K562 (cell line): ENCODE results near the gene SLCO3A1. TPM values are rescaled to one million over a fixed set of nuclear protein-coding genes. Genes with fewer than 3 reads are reported as not detected.

ENCODE experiments used
- CBX1 ChIP-seq: sonication (generic); IDR thresholded peaks from 2 replicates; pipeline ENCODE4 v1.6.1; 2016; ENCODE audit warnings: antibody characterized with exemption, low read depth, mild to moderate bottlenecking
- ESRRA ChIP-seq: fragments of 450-650 bp; IDR thresholded peaks from 2 replicates; pipeline ENCODE4 v1.6.1; 2014; ENCODE audit warnings: low read depth, mild to moderate bottlenecking, moderate library complexity, borderline replicate concordance
- GTF2A2 ChIP-seq: IDR thresholded peaks from 2 replicates; pipeline ENCODE4 v1.6.1; 2016; ENCODE audit warnings: mild to moderate bottlenecking, missing genetic modification characterization, missing compliant biosample characterization
- HDGF ChIP-seq: fragments of 450-650 bp; IDR thresholded peaks from 2 replicates; pipeline ENCODE4 v1.6.1; 2016
- HIVEP1 ChIP-seq: fragments of 250-450 bp; sonication (Bioruptor Pico); IDR thresholded peaks from 2 replicates; pipeline ENCODE4 v1.4.0; 2020; ENCODE audit warnings: mild to moderate bottlenecking
- HNRNPLL ChIP-seq: fragments of 200-400 bp; formaldehyde crosslinking; IDR thresholded peaks from 2 replicates; pipeline ENCODE4 v1.6.1; 2017; ENCODE audit warnings: low read length, low read depth, mild to moderate bottlenecking; ENCODE audit not compliant: poor library complexity, severe bottlenecking
- SP2 ChIP-seq: IDR thresholded peaks from 2 replicates; pipeline ENCODE4 v1.6.1; 2011; ENCODE audit warnings: mild to moderate bottlenecking, low read depth, low read length, moderate library complexity; ENCODE audit not compliant: poor library complexity, severe bottlenecking; ENCODE audit errors: extremely low read depth
- TAF7 ChIP-seq: fragments of 450-650 bp; IDR thresholded peaks from 2 replicates; pipeline ENCODE4 v1.6.1; 2016; ENCODE audit warnings: missing genetic modification characterization, missing compliant biosample characterization
- polyA plus RNA-seq, 8 experiments: library from polyadenylated mRNA; depleted of rRNA in 4 of 8; stranded (reverse) in 5 of 8; unstranded in 3 of 8; fragments of >200 nt; fragmentation: Nextera tagmentation in 2 of 8; fragmentation: Illumina TruSeq in 1 of 8; extraction: Ambion mirVana in 2 of 8; extraction: Trizol in 1 of 8; gene quantifications; 2 replicates each; pipeline versions ENCODE4 v1.2.1 to v1.2.3, GENCODE V29; 2011 to 2014; ENCODE audit warnings: inconsistent platforms in 1 of 8, missing spikeins in 1 of 8
- total RNA-seq, 7 experiments: library from RNA; depleted of rRNA in 6 of 7; stranded (reverse); fragments of >200 nt in 6 of 7; fragmentation: Illumina TruSeq in 2 of 7; extraction: Trizol in 2 of 7; gene quantifications; 2 replicates each; pipeline versions ENCODE4 v1.2.1 to v1.2.3, GENCODE V29; 2011 to 2021; ENCODE audit warnings: low replicate concordance in 1 of 7
- TF ChIP-seq, protein P1 (sequence below): fragments of 450-650 bp; formaldehyde crosslinking; IDR thresholded peaks from 2 replicates; pipeline ENCODE4 v1.4.0; 2020; ENCODE audit warnings: mild to moderate bottlenecking, mixed read lengths
- TF ChIP-seq, protein P2 (sequence below): sonication (generic); formaldehyde crosslinking; IDR thresholded peaks from 2 replicates; pipeline ENCODE4 v1.8.0; 2022; ENCODE audit warnings: mild to moderate bottlenecking, missing genetic modification reagents
- TF ChIP-seq, protein P3 (sequence below): IDR thresholded peaks from 2 replicates; pipeline ENCODE4 v1.6.1; 2016; ENCODE audit warnings: missing genetic modification characterization, missing compliant biosample characterization
- TF ChIP-seq, protein P4 (sequence below): fragments of 250-450 bp; sonication (Bioruptor Pico); IDR thresholded peaks from 2 replicates; pipeline ENCODE4 v1.5.0; 2021
- TF ChIP-seq, protein P5 (sequence below): sonication (generic); formaldehyde crosslinking; IDR thresholded peaks from 2 replicates; pipeline ENCODE4 v1.5.0; 2020; ENCODE audit warnings: missing genetic modification reagents
- TF ChIP-seq, protein P6 (sequence below): IDR thresholded peaks from 2 replicates; pipeline ENCODE4 v1.6.1; 2011; ENCODE audit warnings: borderline replicate concordance, low read depth, mild to moderate bottlenecking, moderate library complexity, low read length; ENCODE audit not compliant: insufficient read depth, poor library complexity, severe bottlenecking
- TF ChIP-seq, protein P7 (sequence below), 2 experiments: fragments of 450-650 bp in 1 of 2; IDR thresholded peaks; 2 replicates each; pipeline ENCODE4 v1.6.1; 2011 to 2017; ENCODE audit warnings: low read depth in 2 of 2, antibody characterized with exemption in 1 of 2, borderline replicate concordance in 1 of 2, low read length in 1 of 2, mild to moderate bottlenecking in 1 of 2, mixed read lengths in 1 of 2; ENCODE audit not compliant: control insufficient read depth in 1 of 2

Gene SLCO3A1
- total and polyA plus RNA-seq, 9 of the 15 experiments (the other 6 are each of a cell fraction or from before 2014, with no cell fraction given) = 0.01 to 0.84 (median 0.06) TPM; not detected in 3

DNA sequence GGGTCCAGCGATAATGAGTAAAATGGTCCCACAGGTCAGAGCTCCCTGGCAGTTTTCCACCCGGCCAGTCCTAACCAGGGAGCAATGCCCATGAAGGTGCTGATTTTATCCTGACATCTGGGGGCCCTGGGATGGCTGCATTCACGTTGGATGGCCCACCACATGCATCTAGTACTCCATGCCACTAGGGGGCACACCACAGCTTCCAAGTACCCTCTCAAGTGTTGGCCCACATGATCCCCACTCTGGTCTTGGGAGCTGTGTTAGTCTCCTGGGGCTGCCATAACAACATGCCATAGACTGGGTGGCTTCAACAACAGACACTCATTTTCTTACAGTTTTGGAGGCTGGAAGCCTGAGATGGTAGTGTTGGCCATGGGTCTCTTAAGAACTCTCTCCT, 225.5 kb downstream of the SLCO3A1 start (continued):
- TF ChIP-seq, protein P1, sequence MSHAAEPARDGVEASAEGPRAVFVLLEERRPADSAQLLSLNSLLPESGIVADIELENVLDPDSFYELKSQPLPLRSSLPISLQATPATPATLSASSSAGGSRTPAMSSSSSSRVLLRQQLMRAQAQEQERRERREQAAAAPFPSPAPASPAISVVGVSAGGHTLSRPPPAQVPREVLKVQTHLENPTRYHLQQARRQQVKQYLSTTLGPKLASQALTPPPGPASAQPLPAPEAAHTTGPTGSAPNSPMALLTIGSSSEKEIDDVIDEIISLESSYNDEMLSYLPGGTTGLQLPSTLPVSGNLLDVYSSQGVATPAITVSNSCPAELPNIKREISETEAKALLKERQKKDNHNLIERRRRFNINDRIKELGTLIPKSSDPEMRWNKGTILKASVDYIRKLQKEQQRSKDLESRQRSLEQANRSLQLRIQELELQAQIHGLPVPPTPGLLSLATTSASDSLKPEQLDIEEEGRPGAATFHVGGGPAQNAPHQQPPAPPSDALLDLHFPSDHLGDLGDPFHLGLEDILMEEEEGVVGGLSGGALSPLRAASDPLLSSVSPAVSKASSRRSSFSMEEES (CRISPR knock-in tag) = no peak
- TF ChIP-seq, protein P2, sequence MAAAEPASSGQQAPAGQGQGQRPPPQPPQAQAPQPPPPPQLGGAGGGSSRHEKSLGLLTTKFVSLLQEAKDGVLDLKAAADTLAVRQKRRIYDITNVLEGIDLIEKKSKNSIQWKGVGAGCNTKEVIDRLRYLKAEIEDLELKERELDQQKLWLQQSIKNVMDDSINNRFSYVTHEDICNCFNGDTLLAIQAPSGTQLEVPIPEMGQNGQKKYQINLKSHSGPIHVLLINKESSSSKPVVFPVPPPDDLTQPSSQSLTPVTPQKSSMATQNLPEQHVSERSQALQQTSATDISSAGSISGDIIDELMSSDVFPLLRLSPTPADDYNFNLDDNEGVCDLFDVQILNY (CRISPR knock-in tag) = no peak
- TF ChIP-seq, protein P3, sequence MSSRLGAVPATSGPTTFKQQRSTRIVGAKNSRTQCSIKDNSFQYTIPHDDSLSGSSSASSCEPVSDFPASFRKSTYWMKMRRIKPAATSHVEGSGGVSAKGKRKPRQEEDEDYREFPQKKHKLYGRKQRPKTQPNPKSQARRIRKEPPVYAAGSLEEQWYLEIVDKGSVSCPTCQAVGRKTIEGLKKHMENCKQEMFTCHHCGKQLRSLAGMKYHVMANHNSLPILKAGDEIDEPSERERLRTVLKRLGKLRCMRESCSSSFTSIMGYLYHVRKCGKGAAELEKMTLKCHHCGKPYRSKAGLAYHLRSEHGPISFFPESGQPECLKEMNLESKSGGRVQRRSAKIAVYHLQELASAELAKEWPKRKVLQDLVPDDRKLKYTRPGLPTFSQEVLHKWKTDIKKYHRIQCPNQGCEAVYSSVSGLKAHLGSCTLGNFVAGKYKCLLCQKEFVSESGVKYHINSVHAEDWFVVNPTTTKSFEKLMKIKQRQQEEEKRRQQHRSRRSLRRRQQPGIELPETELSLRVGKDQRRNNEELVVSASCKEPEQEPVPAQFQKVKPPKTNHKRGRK (tag) = no peak
- TF ChIP-seq, protein P4, sequence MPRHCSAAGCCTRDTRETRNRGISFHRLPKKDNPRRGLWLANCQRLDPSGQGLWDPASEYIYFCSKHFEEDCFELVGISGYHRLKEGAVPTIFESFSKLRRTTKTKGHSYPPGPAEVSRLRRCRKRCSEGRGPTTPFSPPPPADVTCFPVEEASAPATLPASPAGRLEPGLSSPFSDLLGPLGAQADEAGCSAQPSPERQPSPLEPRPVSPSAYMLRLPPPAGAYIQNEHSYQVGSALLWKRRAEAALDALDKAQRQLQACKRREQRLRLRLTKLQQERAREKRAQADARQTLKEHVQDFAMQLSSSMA (CRISPR knock-in tag) = no peak
- TF ChIP-seq, protein P5, sequence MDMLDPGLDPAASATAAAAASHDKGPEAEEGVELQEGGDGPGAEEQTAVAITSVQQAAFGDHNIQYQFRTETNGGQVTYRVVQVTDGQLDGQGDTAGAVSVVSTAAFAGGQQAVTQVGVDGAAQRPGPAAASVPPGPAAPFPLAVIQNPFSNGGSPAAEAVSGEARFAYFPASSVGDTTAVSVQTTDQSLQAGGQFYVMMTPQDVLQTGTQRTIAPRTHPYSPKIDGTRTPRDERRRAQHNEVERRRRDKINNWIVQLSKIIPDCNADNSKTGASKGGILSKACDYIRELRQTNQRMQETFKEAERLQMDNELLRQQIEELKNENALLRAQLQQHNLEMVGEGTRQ = peak; percentile 40; the same call in 1 of the 2 replicates
- TF ChIP-seq, protein P6, sequence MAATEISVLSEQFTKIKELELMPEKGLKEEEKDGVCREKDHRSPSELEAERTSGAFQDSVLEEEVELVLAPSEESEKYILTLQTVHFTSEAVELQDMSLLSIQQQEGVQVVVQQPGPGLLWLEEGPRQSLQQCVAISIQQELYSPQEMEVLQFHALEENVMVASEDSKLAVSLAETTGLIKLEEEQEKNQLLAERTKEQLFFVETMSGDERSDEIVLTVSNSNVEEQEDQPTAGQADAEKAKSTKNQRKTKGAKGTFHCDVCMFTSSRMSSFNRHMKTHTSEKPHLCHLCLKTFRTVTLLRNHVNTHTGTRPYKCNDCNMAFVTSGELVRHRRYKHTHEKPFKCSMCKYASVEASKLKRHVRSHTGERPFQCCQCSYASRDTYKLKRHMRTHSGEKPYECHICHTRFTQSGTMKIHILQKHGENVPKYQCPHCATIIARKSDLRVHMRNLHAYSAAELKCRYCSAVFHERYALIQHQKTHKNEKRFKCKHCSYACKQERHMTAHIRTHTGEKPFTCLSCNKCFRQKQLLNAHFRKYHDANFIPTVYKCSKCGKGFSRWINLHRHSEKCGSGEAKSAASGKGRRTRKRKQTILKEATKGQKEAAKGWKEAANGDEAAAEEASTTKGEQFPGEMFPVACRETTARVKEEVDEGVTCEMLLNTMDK = peak; percentile 29
- TF ChIP-seq HNRNPLL (no peak), SP2 (peak; percentile 13), HDGF (no peak), ESRRA (no peak), TAF7 (tag) (no peak), HIVEP1 (no peak), GTF2A2 (tag) (no peak), CBX1 (0 out of 2 replicates have a peak, but pooled peaks have one; percentile 27)
- TF ChIP-seq, protein P7, sequence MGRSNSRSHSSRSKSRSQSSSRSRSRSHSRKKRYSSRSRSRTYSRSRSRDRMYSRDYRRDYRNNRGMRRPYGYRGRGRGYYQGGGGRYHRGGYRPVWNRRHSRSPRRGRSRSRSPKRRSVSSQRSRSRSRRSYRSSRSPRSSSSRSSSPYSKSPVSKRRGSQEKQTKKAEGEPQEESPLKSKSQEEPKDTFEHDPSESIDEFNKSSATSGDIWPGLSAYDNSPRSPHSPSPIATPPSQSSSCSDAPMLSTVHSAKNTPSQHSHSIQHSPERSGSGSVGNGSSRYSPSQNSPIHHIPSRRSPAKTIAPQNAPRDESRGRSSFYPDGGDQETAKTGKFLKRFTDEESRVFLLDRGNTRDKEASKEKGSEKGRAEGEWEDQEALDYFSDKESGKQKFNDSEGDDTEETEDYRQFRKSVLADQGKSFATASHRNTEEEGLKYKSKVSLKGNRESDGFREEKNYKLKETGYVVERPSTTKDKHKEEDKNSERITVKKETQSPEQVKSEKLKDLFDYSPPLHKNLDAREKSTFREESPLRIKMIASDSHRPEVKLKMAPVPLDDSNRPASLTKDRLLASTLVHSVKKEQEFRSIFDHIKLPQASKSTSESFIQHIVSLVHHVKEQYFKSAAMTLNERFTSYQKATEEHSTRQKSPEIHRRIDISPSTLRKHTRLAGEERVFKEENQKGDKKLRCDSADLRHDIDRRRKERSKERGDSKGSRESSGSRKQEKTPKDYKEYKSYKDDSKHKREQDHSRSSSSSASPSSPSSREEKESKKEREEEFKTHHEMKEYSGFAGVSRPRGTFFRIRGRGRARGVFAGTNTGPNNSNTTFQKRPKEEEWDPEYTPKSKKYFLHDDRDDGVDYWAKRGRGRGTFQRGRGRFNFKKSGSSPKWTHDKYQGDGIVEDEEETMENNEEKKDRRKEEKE (IDR thresholded peaks at IDR 0.05; ENCODE audit: borderline replicate concordance in 1 of 2, control insufficient read depth in 1 of 2, low read depth in 2 of 2, low read length in 1 of 2) = no peak
